H1 (cell line): ENCODE results near the gene RAD23A. TPM values are rescaled to one million over a fixed set of nuclear protein-coding genes. Genes with fewer than 3 reads are reported as not detected.

Experiments
- CTCF ChIA-PET: fragments of 300-600 bp; sonication (Branson Sonifier 250); formaldehyde crosslinking; loops from one replicate; lab custom pipeline; 2021; ENCODE audit not compliant: partially characterized antibody; lab: Charles Lee
- POLR2A ChIA-PET: fragments of 300-600 bp; sonication (Branson Sonifier 250); formaldehyde crosslinking; loops from one replicate; lab custom pipeline; 2021; ENCODE audit warnings: inconsistent platforms; ENCODE audit not compliant: partially characterized antibody; lab: Charles Lee
- DNase-seq, 2 experiments: peaks; one replicate each; pipeline versions ENCODE4 v3.0.0 to v3.0.0-alpha.2; 2010 to 2022; ENCODE audit warnings: low spot score in 2 of 2, low read depth in 1 of 2, mixed read lengths in 1 of 2
- FAIRE-seq: peaks from 2 replicates; lab custom pipeline; 2011; peaks lifted over from hg19 to GRCh38; lab: Jason Lieb, UNC
- H2AFZ ChIP-seq: 2 replicates; pipeline ENCODE4 v1.8.1; 2012; ENCODE audit warnings: low read length, inconsistent platforms
- H2AK5ac ChIP-seq: 2 replicates; pipeline ENCODE4 v1.6.1; 2013; ENCODE audit warnings: low read depth, low read length
- H2BK120ac ChIP-seq: replicated peaks from 2 replicates; pipeline ENCODE3; 2013; ENCODE audit warnings: low read depth, low read length, inconsistent platforms
- H2BK12ac ChIP-seq: 2 replicates; pipeline ENCODE4 v1.6.1; 2013; ENCODE audit warnings: low read depth, low read length
- H2BK15ac ChIP-seq: 2 replicates; pipeline ENCODE4 v1.6.1; 2013; ENCODE audit warnings: low read length
- H2BK20ac ChIP-seq: 2 replicates; pipeline ENCODE4 v1.6.1; 2013; ENCODE audit warnings: low read length
- H2BK5ac ChIP-seq: 2 replicates; pipeline ENCODE4 v1.6.1; 2013; ENCODE audit warnings: low read depth, low read length
- H3K14ac ChIP-seq: 2 replicates; pipeline ENCODE4 v1.6.1; 2013; ENCODE audit warnings: inconsistent platforms; ENCODE audit not compliant: insufficient read length
- H3K18ac ChIP-seq: 2 replicates; pipeline ENCODE4 v1.6.1; 2013; ENCODE audit warnings: low read length; ENCODE audit errors: extremely low read depth
- H3K23ac ChIP-seq: 2 replicates; pipeline ENCODE4 v1.6.1; 2013; ENCODE audit warnings: inconsistent platforms; ENCODE audit not compliant: insufficient read length
- H3K23me2 ChIP-seq: 2 replicates; pipeline ENCODE4 v1.6.1; 2013; ENCODE audit warnings: low read depth, low read length
- H3K27ac ChIP-seq: 2 replicates; pipeline ENCODE4 v1.6.1; 2011; ENCODE audit warnings: low read depth, low read length, inconsistent platforms
- H3K27me3 ChIP-seq, 4 experiments: replicated peaks in 1 of 4; 1 replicate in 1 of 4; 2 replicates in 3 of 4; pipeline versions ENCODE4 v1.6.1 to v1.8.1; 2011 to 2013; ENCODE audit warnings: low read length in 3 of 4, mild to moderate bottlenecking in 3 of 4, inconsistent platforms in 2 of 4, mixed read lengths in 2 of 4, moderate library complexity in 1 of 4; ENCODE audit not compliant: control insufficient read depth in 3 of 4, insufficient read depth in 3 of 4; ENCODE audit errors: extremely low read depth in 1 of 4
- H3K36me3 ChIP-seq, 4 experiments: 2 replicates each; pipeline versions ENCODE4 v1.6.1 to v1.8.1; 2011 to 2013; ENCODE audit warnings: mild to moderate bottlenecking in 4 of 4, low read length in 3 of 4, moderate library complexity in 2 of 4, control low read depth in 1 of 4, inconsistent platforms in 1 of 4; ENCODE audit not compliant: insufficient read depth in 4 of 4, control insufficient read depth in 2 of 4
- H3K4ac ChIP-seq: replicated peaks from 2 replicates; pipeline ENCODE3; 2013; ENCODE audit warnings: low read length, low read depth, mixed read lengths, inconsistent platforms; ENCODE audit not compliant: insufficient read length
- H3K4me1 ChIP-seq, 4 experiments: replicated peaks in 1 of 4; 1 replicate in 1 of 4; 2 replicates in 3 of 4; pipeline versions ENCODE4 v1.6.1 to v1.8.1; 2011 to 2013; ENCODE audit warnings: low read length in 3 of 4, inconsistent platforms in 2 of 4, mixed read lengths in 1 of 4; ENCODE audit not compliant: insufficient read depth in 4 of 4, control insufficient read depth in 3 of 4
- H3K4me2 ChIP-seq, 2 experiments: 2 replicates each; pipeline versions ENCODE4 v1.6.1 to v1.8.1; 2011 to 2013; ENCODE audit warnings: low read depth in 2 of 2, low read length in 2 of 2, control low read depth in 1 of 2, inconsistent platforms in 1 of 2, mild to moderate bottlenecking in 1 of 2; ENCODE audit not compliant: insufficient read depth in 1 of 2
- H3K4me3 ChIP-seq, 4 experiments: fragments of 200-600, 300-600 bp in 1 of 4; sonication (generic), shearing (Covaris generic), sonication (Bioruptor Twin) in 1 of 4; 2 replicates each; pipeline versions ENCODE4 v1.5.1 to v1.8.1; 2011 to 2016; ENCODE audit warnings: low read length in 4 of 4, low read depth in 3 of 4, control low read depth in 2 of 4, inconsistent platforms in 2 of 4, mild to moderate bottlenecking in 2 of 4, mixed read lengths in 1 of 4, moderate library complexity in 1 of 4; ENCODE audit not compliant: insufficient read depth in 2 of 4; ENCODE audit errors: extremely low read depth in 1 of 4
- H3K56ac ChIP-seq: replicated peaks from 2 replicates; pipeline ENCODE3; 2013; ENCODE audit warnings: low read depth, mild to moderate bottlenecking, mixed read lengths, low read length, inconsistent platforms; ENCODE audit not compliant: insufficient read length
- H3K79me1 ChIP-seq: 2 replicates; pipeline ENCODE4 v1.6.1; 2013; ENCODE audit warnings: low read depth, low read length, control low read depth
- H3K79me2 ChIP-seq, 2 experiments: 2 replicates each; pipeline versions ENCODE4 v1.6.1 to v1.8.1; 2012 to 2013; ENCODE audit warnings: low read length in 2 of 2, mild to moderate bottlenecking in 2 of 2, inconsistent platforms in 1 of 2; ENCODE audit not compliant: insufficient read depth in 2 of 2, control insufficient read depth in 1 of 2
- H3K9ac ChIP-seq, 4 experiments: replicated peaks in 1 of 4; 1 replicate in 1 of 4; 2 replicates in 3 of 4; pipeline versions ENCODE4 v1.6.1 to v1.8.1; 2011 to 2013; ENCODE audit warnings: low read depth in 3 of 4, low read length in 3 of 4, control low read depth in 2 of 4, mild to moderate bottlenecking in 2 of 4, moderate library complexity in 2 of 4, inconsistent platforms in 1 of 4; ENCODE audit errors: extremely low read depth in 1 of 4
- H3K9me3 ChIP-seq, 2 experiments: 2 replicates each; pipeline versions ENCODE4 v1.6.1 to v1.8.1; 2012 to 2013; ENCODE audit warnings: mild to moderate bottlenecking in 2 of 2, moderate library complexity in 2 of 2, control low read depth in 1 of 2, inconsistent platforms in 1 of 2, low read depth in 1 of 2, low read length in 1 of 2, mixed read lengths in 1 of 2; ENCODE audit not compliant: insufficient read depth in 2 of 2
- H4K20me1 ChIP-seq, 2 experiments: replicated peaks in 1 of 2; 2 replicates each; pipeline versions ENCODE3 to v1.8.1; 2011 to 2013; ENCODE audit warnings: inconsistent platforms in 2 of 2, low read length in 2 of 2, mild to moderate bottlenecking in 1 of 2; ENCODE audit not compliant: insufficient read depth in 2 of 2, control insufficient read depth in 1 of 2
- H4K5ac ChIP-seq: 2 replicates; pipeline ENCODE4 v1.6.1; 2013; ENCODE audit warnings: low read length, low read depth, mixed read lengths, inconsistent platforms; ENCODE audit not compliant: insufficient read length
- H4K8ac ChIP-seq: 2 replicates; pipeline ENCODE4 v1.8.0; 2013; ENCODE audit warnings: mild to moderate bottlenecking, moderate library complexity, low read length, inconsistent platforms; ENCODE audit not compliant: insufficient read depth; ENCODE audit errors: extremely low read depth
- H4K91ac ChIP-seq: replicated peaks from 2 replicates; pipeline ENCODE3; 2013; ENCODE audit warnings: low read length, mixed read lengths, inconsistent platforms; ENCODE audit not compliant: insufficient read length
- ATF3 ChIP-seq: IDR thresholded peaks from 2 replicates; pipeline ENCODE4 v1.6.1; 2011; ENCODE audit warnings: low read depth, mild to moderate bottlenecking, low read length; ENCODE audit not compliant: insufficient read depth
- BCL11A ChIP-seq, 2 experiments: IDR thresholded peaks; one replicate each; pipeline ENCODE4 v1.6.1; 2011; ENCODE audit warnings: low read depth in 2 of 2, low read length in 2 of 2, mild to moderate bottlenecking in 2 of 2
- CBX8 ChIP-seq: fragments of 300-800, 300-1000 bp; sonication (generic); IDR thresholded peaks from 2 replicates; pipeline ENCODE4 v1.7.1; 2016; ENCODE audit warnings: low read depth, low read length, borderline replicate concordance
- EP300 ChIP-seq, 2 experiments: IDR thresholded peaks; 1 replicate in 1 of 2; 2 replicates in 1 of 2; pipeline ENCODE4 v1.6.1; 2011 to 2012; ENCODE audit warnings: low read depth in 2 of 2, low read length in 2 of 2, mild to moderate bottlenecking in 2 of 2, borderline replicate concordance in 1 of 2, inconsistent platforms in 1 of 2, moderate library complexity in 1 of 2
- MAFK ChIP-seq: IDR thresholded peaks from 2 replicates; pipeline ENCODE4 v1.6.1; 2012; ENCODE audit warnings: low read depth, mild to moderate bottlenecking, improper control_type of control experiment, low read length
- NRF1 ChIP-seq: IDR thresholded peaks from 2 replicates; pipeline ENCODE4 v1.6.1; 2011; ENCODE audit warnings: mild to moderate bottlenecking, low read depth, low read length, improper control_type of control experiment
- SAP30 ChIP-seq: fragments of 300-600 bp; sonication (generic); IDR thresholded peaks from 2 replicates; pipeline ENCODE4 v1.7.1; 2012; ENCODE audit warnings: low read length, moderate library complexity, mild to moderate bottlenecking, inconsistent platforms; ENCODE audit not compliant: insufficient read depth, insufficient replicate concordance
- SIN3A ChIP-seq, 2 experiments: IDR thresholded peaks in 1 of 2; conservative IDR thresholded peaks in 1 of 2; 2 replicates each; pipeline ENCODE4 v1.6.1; 2011 to 2012; ENCODE audit warnings: low read length in 2 of 2, improper control_type of control experiment in 1 of 2, low read depth in 1 of 2, mild to moderate bottlenecking in 1 of 2
- SP2 ChIP-seq: IDR thresholded peaks from 2 replicates; pipeline ENCODE4 v1.6.1; 2012; ENCODE audit warnings: mild to moderate bottlenecking, low read length, inconsistent platforms
- SP4 ChIP-seq: IDR thresholded peaks from 2 replicates; pipeline ENCODE4 v1.6.1; 2012; ENCODE audit warnings: low read length, inconsistent platforms
- WGBS, 2 experiments: shearing (Covaris generic) in 1 of 2; methylation state at CpG; one replicate each; pipeline versions ENCODE4 v1.1.6 to v1.1.7; 2013 to 2015; ENCODE audit warnings: low lambda C conversion rate in 2 of 2, mixed read lengths in 2 of 2, inconsistent platforms in 1 of 2, low coverage in 1 of 2, missing lambda C conversion rate in 1 of 2; ENCODE audit not compliant: insufficient replicate concordance in 2 of 2, insufficient coverage in 1 of 2, insufficient read length in 1 of 2; ENCODE audit errors: extremely low coverage in 1 of 2, missing lambda C conversion rate in 1 of 2; 5-methylcytosine and 5-hydroxymethylcytosine counted together
- polyA plus RNA-seq, 7 experiments: library from polyadenylated mRNA; depleted of rRNA in 3 of 7; stranded (reverse) in 5 of 7; unstranded in 2 of 7; fragments of >200 nt in 5 of 7; fragments of 200-250 nt in 2 of 7; gene quantifications; 1 replicate in 5 of 7; 2 replicates in 1 of 7; 4 replicates in 1 of 7; pipeline versions ENCODE4 v1.2.1 to v1.2.3, GENCODE V29; 2011 to 2013; ENCODE audit warnings: missing spikeins in 2 of 7, mixed read lengths in 2 of 7
- total RNA-seq: library from RNA; stranded (reverse); fragmentation: NEBNext Ultra II Directional; extraction: Animal tissue kit (Norgen Biotek cat#: 25700); gene quantifications from 2 replicates; pipeline ENCODE4 v1.2.1, GENCODE V29; 2021

Gene RAD23A
- total and polyA plus RNA-seq, 2 of the 8 experiments (the other 6 are each of a cell fraction or from before 2014, with no cell fraction given), result 40.0 to 76.1 TPM

GRCh38 chr19:12913011-12913561 lies 32.6 kb upstream of the RAD23A start:
- no peak overlapping the region for H2AFZ ChIP-seq
- TF ChIP-seq BCL11A (IDR thresholded peaks at IDR 0.05; ENCODE audit: low read depth in 2 of 2, low read length in 2 of 2), result no peak
- TF ChIP-seq SP2, result no peak
- TF ChIP-seq CBX8, result no peak
- TF ChIP-seq SIN3A (conservative IDR thresholded peaks at IDR 0.05 in 1 of 2, IDR thresholded peaks at IDR 0.05 in 1 of 2; ENCODE audit: low read depth in 1 of 2, low read length in 2 of 2), result no peak
- no peak for TF ChIP-seq EP300 (IDR thresholded peaks at IDR 0.05; ENCODE audit: borderline replicate concordance in 1 of 2, low read depth in 2 of 2, low read length in 2 of 2)
- no peak for TF ChIP-seq MAFK
- TF ChIP-seq NRF1, result no peak
- TF ChIP-seq ATF3, result no peak
- no peak for TF ChIP-seq SP4
- TF ChIP-seq SAP30, result no peak

More at GRCh38 chr19:12913011-12913561, 32.6 kb upstream of the RAD23A start:
- Histone ChIP-seq H4K8ac (peak overlapping the region; percentile 95), H2BK20ac (0 out of 2 replicates have a peak overlapping the region, but pooled peaks have one; percentile 32), H4K91ac (peak overlapping the region; percentile 57), H3K14ac (no peak overlapping the region), H3K4me3 (peak overlapping the region in 2 of 4 experiments; percentile 32 to 33; a peak in 3 of 8 replicates), H4K20me1 (no peaks in the 10 kb centered on the region), H3K4me2 (peak overlapping the region; percentile 25 to 58), H3K79me2 (no peaks in the 10 kb centered on the region), H3K4ac (no peak overlapping the region), H3K18ac (peak overlapping the region; percentile 65; the same call in 1 of the 2 replicates), H3K79me1 (no peaks in the 10 kb centered on the region), H4K5ac (no peak overlapping the region), H3K36me3 (no peaks in the 10 kb centered on the region), H2BK5ac (peak overlapping the region; percentile 66; the same call in 1 of the 2 replicates), H3K4me1 (peaks cover 8 to 20% (median 14%) of the 10 kb centered on the region in 4 experiments), H3K9ac (peak overlapping the region in 2 of 4 experiments; percentile 14 to 45; a peak in 4 of 7 replicates), H3K56ac (peak overlapping the region; percentile 8), H3K23ac (no peak overlapping the region), H2BK120ac (no peak overlapping the region), H2BK15ac (no peak overlapping the region), H3K23me2 (no peaks in the 10 kb centered on the region), H3K9me3 (peaks cover 0 to under 1% of the 10 kb centered on the region in 2 experiments; a peak in 1 of 4 replicates), H2BK12ac (peak overlapping the region; percentile 72; the same call in 1 of the 2 replicates), H2AK5ac (no peak overlapping the region), H3K27ac (peak overlapping the region; percentile 42; the same call in 1 of the 2 replicates), H3K27me3 (peaks cover 1 to 3% (median 2%) of the 10 kb centered on the region in 4 experiments)
- DNase-seq (peak in 1 of 2 experiments; percentile 70), FAIRE-seq (no peak)
- 32% methylated on average over 20 of the region's 22 CpGs; no CpG with 5 or more reads in 1 of the 2 experiments for WGBS, 2 experiments
- ChIA-PET CTCF (interaction anchor here (0.6 to 1.7 kb wide), 9 partner anchors 8 to 692 kb away, joined by 3 to 8 read pairs (median 4); partner anchors contain the start of gene KLF1), POLR2A (interaction anchor here (0.6 to 13.9 kb wide), 18 partner anchors 8 to 176 kb away, joined by 3 to 180 read pairs (median 6); partner anchors contain the start of genes CALR, DNASE2, FARSA and GCDH)
